Stimulated activated naive B cell treated with anti-CD40 and anti-IgM and Interleukin-4, amounts not matched to agents 10 μg/mL and 1 μg/mL and 100 μg/mL, for 72 hours (primary cell): ENCODE data around the gene SLC7A14.
A peak's percentile ranks its signal among the peaks of the same experiment; 100 is the strongest.

Experiments
- ATAC-seq, 2 donors: fragments of 150-1000 bp; cut with Tn5 transposase; replicated peaks; 2 replicates each; pipeline ENCODE4 v1.10.0; 2021; ENCODE audit warnings: moderate library complexity in 1 of 2
- DNase-seq: peaks from one replicate; pipeline ENCODE4 v3.0.0; 2021
- H3K27ac Mint-ChIP-seq: one replicate; pipeline ENCODE4 v1.8.0; 2022; ENCODE audit warnings: mild to moderate bottlenecking, mixed read lengths
- H3K27me3 Mint-ChIP-seq, 2 donors: one replicate each; pipeline ENCODE4 v1.8.0; 2022; ENCODE audit warnings: mixed read lengths in 2 of 2
- H3K36me3 Mint-ChIP-seq, 2 donors: one replicate each; pipeline ENCODE4 v1.8.0; 2022; ENCODE audit warnings: mixed read lengths in 2 of 2, mild to moderate bottlenecking in 1 of 2
- H3K4me1 Mint-ChIP-seq, 2 donors: one replicate each; pipeline ENCODE4 v1.8.0; 2022; ENCODE audit warnings: mixed read lengths in 2 of 2, mild to moderate bottlenecking in 1 of 2
- H3K4me3 Mint-ChIP-seq, 2 donors: one replicate each; pipeline ENCODE4 v1.8.0; 2022; ENCODE audit warnings: mild to moderate bottlenecking in 2 of 2, mixed read lengths in 2 of 2, moderate library complexity in 1 of 2
- H3K9me3 Mint-ChIP-seq, 2 donors: one replicate each; pipeline ENCODE4 v1.8.0; 2022; ENCODE audit warnings: mixed read lengths in 2 of 2, mild to moderate bottlenecking in 1 of 2

The SLC7A14 gene

GRCh38 chr3:170471149-170471548 lies 114.7 kb downstream of the SLC7A14 start:
- H3K9me3 Mint-ChIP-seq: no peaks in the 10 kb centered on the region
- H3K4me1 Mint-ChIP-seq: peaks cover 0 to 2% of the 10 kb centered on the region in 2 donors
- ATAC-seq (no peak), DNase-seq (no peak)
- H3K27ac Mint-ChIP-seq: no peak overlapping the region
- no peak overlapping the region for H3K4me3 Mint-ChIP-seq
- H3K27me3 Mint-ChIP-seq: peaks cover 28 to 33% of the 10 kb centered on the region in 2 donors
- H3K36me3 Mint-ChIP-seq: no peaks in the 10 kb centered on the region

- Mint-ChIP-seq H3K36me3 (no peaks in the 10 kb centered on the region), H3K27me3 (peaks cover 29 to 33% of the 10 kb centered on the region in 2 donors), H3K4me3 (no peak overlapping the region), H3K9me3 (no peaks in the 10 kb centered on the region), H3K27ac (no peak overlapping the region), H3K4me1 (peaks cover 0 to 2% of the 10 kb centered on the region in 2 donors)
- DNase-seq: no peak
- ATAC-seq: no peak
These were observed 115.5 kb downstream of the SLC7A14 start for GRCh38 chr3:170470063-170471016.

GRCh38 chr3:170469151-170470062 lies 116.5 kb downstream of the SLC7A14 start:
- peaks cover 29 to 32% of the 10 kb centered on the region in 2 donors for H3K27me3 Mint-ChIP-seq
- no peaks in the 10 kb centered on the region for H3K9me3 Mint-ChIP-seq
- ATAC-seq (no peak), DNase-seq (no peak)
- H3K36me3 Mint-ChIP-seq: no peaks in the 10 kb centered on the region
- H3K4me1 Mint-ChIP-seq: peaks cover 0 to 2% of the 10 kb centered on the region in 2 donors
- H3K4me3 Mint-ChIP-seq: no peak overlapping the region
- no peak overlapping the region for H3K27ac Mint-ChIP-seq

- DNase-seq (no peak), ATAC-seq (no peak)
- H3K27ac Mint-ChIP-seq: no peak overlapping the region
- no peaks in the 10 kb centered on the region for H3K36me3 Mint-ChIP-seq
- no peak overlapping the region for H3K4me3 Mint-ChIP-seq
- H3K9me3 Mint-ChIP-seq: no peaks in the 10 kb centered on the region
- peaks cover 32 to 41% of the 10 kb centered on the region in 2 donors for H3K27me3 Mint-ChIP-seq
- H3K4me1 Mint-ChIP-seq: peaks cover 0 to 2% of the 10 kb centered on the region in 2 donors
These were observed 118.2 kb downstream of the SLC7A14 start for GRCh38 chr3:170467571-170468147.

- H3K36me3 Mint-ChIP-seq: no peaks in the 10 kb centered on the region
- ATAC-seq (no peak), DNase-seq (no peak)
- H3K27ac Mint-ChIP-seq: no peak overlapping the region
- peak overlapping the region in 1 of 2 donors; percentile 21 for H3K4me3 Mint-ChIP-seq
- H3K27me3 Mint-ChIP-seq: peaks cover 33 to 44% of the 10 kb centered on the region in 2 donors
- H3K9me3 Mint-ChIP-seq: no peaks in the 10 kb centered on the region
- H3K4me1 Mint-ChIP-seq: peaks cover 0 to 2% of the 10 kb centered on the region in 2 donors
These were observed 118.9 kb downstream of the SLC7A14 start for GRCh38 chr3:170467007-170467406.

GRCh38 chr3:170465955-170466354 lies 119.9 kb downstream of the SLC7A14 start:
- ATAC-seq (no peak), DNase-seq (no peak)
- Mint-ChIP-seq H3K4me3 (no peak overlapping the region), H3K9me3 (no peaks in the 10 kb centered on the region), H3K36me3 (no peaks in the 10 kb centered on the region), H3K4me1 (peaks cover 0 to 2% of the 10 kb centered on the region in 2 donors), H3K27me3 (peaks cover 36 to 43% of the 10 kb centered on the region in 2 donors), H3K27ac (no peak overlapping the region)

- Mint-ChIP-seq H3K27ac (no peak overlapping the region), H3K27me3 (peaks cover 40% of the 10 kb centered on the region in 2 donors), H3K4me3 (no peak overlapping the region), H3K4me1 (no peaks in the 10 kb centered on the region), H3K36me3 (no peaks in the 10 kb centered on the region), H3K9me3 (no peaks in the 10 kb centered on the region)
- ATAC-seq (no peak), DNase-seq (no peak)
These were observed 122.9 kb downstream of the SLC7A14 start for GRCh38 chr3:170463011-170463410.

- Mint-ChIP-seq H3K36me3 (no peaks in the 10 kb centered on the region), H3K9me3 (no peaks in the 10 kb centered on the region), H3K4me1 (no peaks in the 10 kb centered on the region), H3K4me3 (no peak overlapping the region), H3K27me3 (peaks cover 50 to 58% of the 10 kb centered on the region in 2 donors), H3K27ac (no peak overlapping the region)
- DNase-seq (no peak), ATAC-seq (no peak)
These were observed 127.6 kb downstream of the SLC7A14 start for GRCh38 chr3:170458285-170458684.

GRCh38 chr3:170454509-170454908 lies 131.4 kb downstream of the SLC7A14 start:
- H3K27ac Mint-ChIP-seq: no peak overlapping the region
- ATAC-seq (no peak), DNase-seq (no peak)
- H3K4me1 Mint-ChIP-seq: no peaks in the 10 kb centered on the region
- peaks cover 33 to 34% of the 10 kb centered on the region in 2 donors for H3K27me3 Mint-ChIP-seq
- no peaks in the 10 kb centered on the region for H3K36me3 Mint-ChIP-seq
- H3K4me3 Mint-ChIP-seq: no peak overlapping the region
- H3K9me3 Mint-ChIP-seq: no peaks in the 10 kb centered on the region

- DNase-seq (no peak), ATAC-seq (no peak)
- Mint-ChIP-seq H3K36me3 (no peaks in the 10 kb centered on the region), H3K9me3 (no peaks in the 10 kb centered on the region), H3K4me3 (no peak overlapping the region), H3K4me1 (no peaks in the 10 kb centered on the region), H3K27ac (no peak overlapping the region), H3K27me3 (peaks cover 4 to 18% of the 10 kb centered on the region in 2 donors)
These were observed 135.8 kb downstream of the SLC7A14 start for GRCh38 chr3:170450039-170450438.

- no peaks in the 10 kb centered on the region for H3K4me1 Mint-ChIP-seq
- H3K9me3 Mint-ChIP-seq: no peaks in the 10 kb centered on the region
- H3K27ac Mint-ChIP-seq: no peak overlapping the region
- no peaks in the 10 kb centered on the region for H3K36me3 Mint-ChIP-seq
- ATAC-seq: no peak
- no peak for DNase-seq
- H3K4me3 Mint-ChIP-seq: no peak overlapping the region
- peaks cover 0 to 4% of the 10 kb centered on the region in 2 donors for H3K27me3 Mint-ChIP-seq
These were observed 137.3 kb downstream of the SLC7A14 start for GRCh38 chr3:170448584-170448983.

- H3K27ac Mint-ChIP-seq: no peak overlapping the region
- H3K36me3 Mint-ChIP-seq: no peaks in the 10 kb centered on the region
- H3K4me3 Mint-ChIP-seq: no peak overlapping the region
- no peak for DNase-seq
- peaks cover 2 to 6% of the 10 kb centered on the region in 2 donors for H3K4me1 Mint-ChIP-seq
- H3K27me3 Mint-ChIP-seq: peaks cover 23 to 31% of the 10 kb centered on the region in 2 donors
- no peak for ATAC-seq
- no peaks in the 10 kb centered on the region for H3K9me3 Mint-ChIP-seq
These were observed 142.4 kb downstream of the SLC7A14 start for GRCh38 chr3:170443457-170443856.

GRCh38 chr3:170442947-170443346 lies 142.9 kb downstream of the SLC7A14 start:
- DNase-seq (no peak), ATAC-seq (no peak)
- H3K4me1 Mint-ChIP-seq: peaks cover 2 to 6% of the 10 kb centered on the region in 2 donors
- no peak overlapping the region for H3K4me3 Mint-ChIP-seq
- no peaks in the 10 kb centered on the region for H3K9me3 Mint-ChIP-seq
- H3K27me3 Mint-ChIP-seq: peaks cover 23 to 31% of the 10 kb centered on the region in 2 donors
- H3K36me3 Mint-ChIP-seq: no peaks in the 10 kb centered on the region
- H3K27ac Mint-ChIP-seq: no peak overlapping the region

GRCh38 chr3:170441412-170441811 lies 144.5 kb downstream of the SLC7A14 start:
- Mint-ChIP-seq H3K4me1 (peaks cover 2 to 6% of the 10 kb centered on the region in 2 donors), H3K27me3 (peaks cover 23 to 38% of the 10 kb centered on the region in 2 donors), H3K4me3 (no peak overlapping the region), H3K9me3 (no peaks in the 10 kb centered on the region), H3K27ac (no peak overlapping the region), H3K36me3 (no peaks in the 10 kb centered on the region)
- DNase-seq (no peak), ATAC-seq (no peak)
